ENCODE results near the gene ZDHHC19.
"Not testable (repeated sequence)": the region's sequence is repeated elsewhere in the genome, so short reads cannot be mapped to it uniquely, and the experiment has no call there.

The ZDHHC19 gene

GRCh38 chr3:196202516-196202970 lies 8.7 kb downstream of the ZDHHC19 start:
- peak; percentile 65 for DNase-seq (ENCODE audit: low spot score)

GRCh38 chr3:196198771-196199753 lies 12.1 kb downstream of the ZDHHC19 start:
- DNase-seq (ENCODE audit: low spot score): no peak

GRCh38 chr3:196198081-196198675 lies 13.0 kb downstream of the ZDHHC19 start:
- no peak for DNase-seq (ENCODE audit: low spot score)

GRCh38 chr3:196197524-196197923 lies 13.7 kb downstream of the ZDHHC19 start:
- no peak for DNase-seq (ENCODE audit: low spot score)

GRCh38 chr3:196195664-196196265 lies 15.4 kb downstream of the ZDHHC19 start:
- DNase-seq (ENCODE audit: low spot score): no peak

- no peak for DNase-seq (ENCODE audit: low spot score)
These were observed 16.7 kb downstream of the ZDHHC19 start for GRCh38 chr3:196194542-196194915.

- no peak for DNase-seq (ENCODE audit: low spot score)
These were observed 17.3 kb downstream of the ZDHHC19 start for GRCh38 chr3:196193736-196194541.

GRCh38 chr3:196193133-196193735 lies 18.0 kb downstream of the ZDHHC19 start:
- DNase-seq (ENCODE audit: low spot score): no peak

- no peak for DNase-seq (ENCODE audit: low spot score)
These were observed 18.6 kb downstream of the ZDHHC19 start for GRCh38 chr3:196192524-196193051.

GRCh38 chr3:196192036-196192523 lies 19.1 kb downstream of the ZDHHC19 start:
- no peak for DNase-seq (ENCODE audit: low spot score)

- DNase-seq (ENCODE audit: low spot score): peak; percentile 62
These were observed 21.4 kb downstream of the ZDHHC19 start for GRCh38 chr3:196189566-196190347.

GRCh38 chr3:196186651-196187573 lies 24.3 kb downstream of the ZDHHC19 start:
- peak; percentile 63 for DNase-seq (ENCODE audit: low spot score)

GRCh38 chr3:196184881-196185280 lies 26.3 kb downstream of the ZDHHC19 start:
- no peak for DNase-seq (ENCODE audit: low spot score)

- DNase-seq (ENCODE audit: low spot score): not testable (repeated sequence)
These were observed 27.1 kb downstream of the ZDHHC19 start for GRCh38 chr3:196184169-196184432.

- DNase-seq (ENCODE audit: low spot score): no peak
These were observed 30.1 kb downstream of the ZDHHC19 start for GRCh38 chr3:196181127-196181546.

GRCh38 chr3:196180346-196180745 lies 30.9 kb downstream of the ZDHHC19 start:
- no peak for DNase-seq (ENCODE audit: low spot score)

- peak; percentile 93 for DNase-seq (ENCODE audit: low spot score)
These were observed 31.6 kb downstream of the ZDHHC19 start for GRCh38 chr3:196179380-196180308.

- no peak for DNase-seq (ENCODE audit: low spot score)
These were observed 32.2 kb downstream of the ZDHHC19 start for GRCh38 chr3:196178993-196179379.
